Measurements from ENCODE around the gene ADAP1. TPM values are rescaled to one million over a fixed set of nuclear protein-coding genes. Genes with fewer than 3 reads are reported as not detected.

The ADAP1 gene
- total RNA-seq, 1 donor from 2014 or later = 0.79 TPM

- no peak for DNase-seq (ENCODE audit: low read depth, low spot score)
These were observed 86.9 kb downstream of the ADAP1 start for GRCh38 chr7:867406-868188.

GRCh38 chr7:867001-867405 lies 87.5 kb downstream of the ADAP1 start:
- DNase-seq (ENCODE audit: low read depth, low spot score) = peak; percentile 32

- no peak for DNase-seq (ENCODE audit: low read depth, low spot score)
These were observed 88.6 kb downstream of the ADAP1 start for GRCh38 chr7:865921-866320.

DNA sequence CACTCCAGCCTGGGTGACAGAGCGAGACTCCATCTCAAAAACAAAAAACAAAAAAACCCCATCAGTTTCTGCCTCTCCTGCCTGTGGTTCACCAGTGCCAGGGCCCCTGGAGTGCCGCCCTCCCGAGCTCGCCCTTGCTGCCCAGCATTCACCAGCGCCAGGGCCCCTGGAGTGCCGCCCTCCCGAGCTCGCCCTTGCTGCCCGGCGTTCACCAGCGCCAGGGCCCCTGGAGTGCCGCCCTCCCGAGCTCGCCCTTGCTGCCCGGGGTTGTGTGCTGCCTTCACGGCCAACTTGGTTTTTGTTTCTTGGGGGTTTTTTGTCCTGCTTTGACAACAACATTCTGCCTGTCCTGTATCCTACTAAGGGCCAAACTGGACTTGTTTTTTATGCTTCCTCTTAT lies 91.4 kb downstream of the ADAP1 start:
- DNase-seq (ENCODE audit: low read depth, low spot score) = no peak

- DNase-seq (ENCODE audit: low read depth, low spot score) = no peak
These were observed 92.3 kb downstream of the ADAP1 start for GRCh38 chr7:862157-862556.

- DNase-seq (ENCODE audit: low read depth, low spot score) = no peak
These were observed 93.3 kb downstream of the ADAP1 start for GRCh38 chr7:861222-861621.

- DNase-seq (ENCODE audit: low read depth, low spot score) = no peak
These were observed 94.3 kb downstream of the ADAP1 start for GRCh38 chr7:860149-860548.

DNA sequence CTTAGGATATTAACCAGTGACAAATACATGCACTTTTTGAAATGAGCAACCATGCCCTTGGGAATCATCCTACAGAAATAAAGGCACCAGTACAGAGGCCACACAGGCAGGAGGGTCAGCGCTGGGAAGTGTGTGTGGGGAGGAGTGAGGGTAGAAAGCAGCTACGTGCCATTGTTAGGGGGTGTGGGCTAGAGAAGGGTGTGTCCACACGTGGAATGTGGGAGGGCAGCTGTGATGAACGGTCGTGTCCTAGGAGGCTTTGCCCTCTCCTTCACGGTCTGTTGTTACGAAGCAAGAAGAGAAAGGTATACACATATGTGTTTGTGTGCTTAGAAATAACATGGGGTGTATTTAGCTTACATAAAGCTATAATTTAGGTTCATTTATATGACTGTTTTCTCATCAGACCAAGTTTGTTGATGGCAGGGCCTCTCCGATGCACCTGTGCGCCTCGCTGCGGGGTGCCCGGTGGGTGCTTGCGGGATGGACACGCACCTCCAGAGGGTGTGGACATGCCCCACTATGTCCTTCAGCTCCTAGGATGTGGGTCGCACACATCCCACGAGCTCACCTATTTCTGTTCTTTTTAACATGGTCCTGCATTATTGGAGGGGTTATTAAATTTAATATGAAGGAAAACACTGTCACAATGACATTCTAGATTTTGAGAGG lies 95.0 kb downstream of the ADAP1 start:
- no peak for DNase-seq (ENCODE audit: low read depth, low spot score)

- DNase-seq (ENCODE audit: low read depth, low spot score) = no peak
These were observed 96.8 kb downstream of the ADAP1 start for GRCh38 chr7:857661-858060.

DNA sequence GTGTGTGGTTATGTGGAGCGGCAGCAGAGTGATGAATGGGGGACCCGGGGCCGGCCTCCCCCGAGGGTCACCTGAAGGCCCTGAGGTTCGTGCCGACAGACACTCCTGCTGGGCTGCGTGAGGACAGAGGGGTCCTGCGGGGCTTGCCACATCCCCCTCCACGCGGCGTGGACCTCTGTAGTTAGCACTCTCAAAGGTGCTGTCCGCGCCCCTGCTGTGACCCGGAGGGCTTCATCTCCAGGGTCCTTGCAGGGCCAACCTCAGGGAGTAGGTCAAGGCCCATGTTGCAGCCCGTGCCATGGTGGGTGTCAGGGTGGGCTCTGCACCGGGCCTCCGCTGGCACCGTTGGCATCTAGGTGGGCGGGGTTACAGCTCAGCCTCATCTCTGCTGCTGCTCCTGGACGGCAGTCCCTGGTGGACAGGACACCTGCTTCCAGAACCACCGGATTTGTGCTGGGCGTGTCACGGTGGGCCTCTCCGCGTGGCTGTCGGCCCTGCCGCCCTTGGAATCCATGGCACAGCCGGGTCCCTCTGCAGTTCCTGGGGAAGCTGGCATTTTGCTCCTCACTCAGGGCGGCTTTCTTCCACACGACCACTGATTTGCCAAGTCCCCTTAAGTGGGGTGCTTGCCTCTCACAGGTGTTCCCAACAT lies 97.9 kb downstream of the ADAP1 start:
- no peak for DNase-seq (ENCODE audit: low read depth, low spot score)

- DNase-seq (ENCODE audit: low read depth, low spot score) = no peak
These were observed 98.7 kb downstream of the ADAP1 start for GRCh38 chr7:855686-856369.

DNA sequence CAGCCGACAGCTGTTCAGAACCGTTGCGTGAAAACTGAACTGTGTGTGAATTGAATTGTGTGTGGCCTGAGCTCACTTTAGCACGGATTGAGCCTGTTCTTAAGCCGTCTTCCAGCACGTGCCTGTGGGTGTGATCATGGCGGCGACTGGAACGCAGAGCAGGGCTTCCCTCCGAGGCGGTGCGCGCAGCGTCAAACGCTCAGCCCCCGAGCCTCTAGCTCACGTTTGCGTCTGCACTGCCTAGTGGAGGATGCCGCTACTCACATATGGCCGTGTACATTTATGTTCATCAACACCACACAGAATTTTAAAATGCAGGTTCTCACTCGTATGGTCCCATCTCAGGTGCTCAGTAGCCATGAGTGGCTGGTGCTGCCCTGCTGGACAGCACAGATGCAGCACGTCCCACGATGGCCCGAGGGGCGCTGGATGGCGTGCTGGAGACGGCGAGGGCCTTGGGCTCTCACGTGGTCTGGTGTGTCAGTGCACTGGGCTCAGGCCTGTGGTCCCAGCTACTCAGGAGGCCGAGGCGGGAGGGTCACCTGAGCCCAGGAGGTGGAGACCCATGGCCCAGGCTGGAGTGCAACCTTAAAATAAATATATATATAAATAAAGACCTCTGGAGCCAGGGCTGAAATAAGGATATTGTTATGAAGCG lies 100.2 kb downstream of the ADAP1 start:
- no peak for DNase-seq (ENCODE audit: low read depth, low spot score)

DNA sequence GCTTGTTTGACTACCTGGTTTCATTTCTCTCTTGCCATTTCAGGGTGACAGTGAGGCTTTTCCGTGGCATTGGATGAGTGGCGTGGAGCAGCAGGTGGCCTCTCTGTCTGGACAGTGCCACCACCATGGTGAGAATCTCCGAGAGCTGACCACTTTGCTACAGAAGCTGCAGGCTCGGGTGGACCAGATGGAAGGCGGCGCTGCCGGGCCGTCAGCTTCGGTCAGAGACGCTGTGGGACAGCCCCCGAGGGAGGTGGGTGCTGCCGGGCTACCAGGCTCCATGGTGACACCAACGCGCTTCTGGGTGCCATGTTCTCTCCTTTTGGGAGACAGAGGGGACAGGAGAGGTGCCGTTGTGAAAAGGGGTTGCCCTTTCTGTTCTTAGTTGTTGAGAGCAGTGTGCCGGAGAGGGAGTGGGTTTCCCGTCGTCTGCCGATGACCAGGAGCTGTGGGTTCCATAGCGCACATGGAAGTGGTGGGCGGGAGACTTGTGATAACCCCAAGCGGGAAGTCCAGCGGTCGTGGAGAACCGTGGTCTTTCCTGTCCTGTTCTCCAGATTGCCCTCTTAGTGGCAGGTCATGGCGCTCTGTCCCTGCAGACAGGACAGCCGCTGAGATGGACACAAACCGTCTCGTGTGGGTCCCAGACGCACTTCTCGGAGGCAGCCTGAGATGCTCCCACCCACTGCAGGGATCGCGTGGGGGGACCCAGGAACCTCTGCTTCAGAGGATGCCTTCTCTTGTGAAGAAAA lies 100.9 kb downstream of the ADAP1 start:
- DNase-seq (ENCODE audit: low read depth, low spot score) = no peak

GRCh38 chr7:851204-851603 lies 103.3 kb downstream of the ADAP1 start:
- DNase-seq (ENCODE audit: low read depth, low spot score) = no peak

GRCh38 chr7:849781-850180 lies 104.7 kb downstream of the ADAP1 start:
- no peak for DNase-seq (ENCODE audit: low read depth, low spot score)

GRCh38 chr7:849145-849544 lies 105.3 kb downstream of the ADAP1 start:
- DNase-seq (ENCODE audit: low read depth, low spot score) = no peak

Other genes starting within 250 kb of the ADAP1 start
- 19.3 and 24.0 TPM in 2 replicates for gene DNAAF5, start 228.0 kb downstream of the ADAP1 start, total RNA-seq
- gene PRKAR1B, start 227.4 kb downstream of the ADAP1 start, total RNA-seq = 24.5 and 27.2 TPM in 2 replicates
- 177 and 178 TPM in 2 replicates for gene SUN1, start 122.2 kb downstream of the ADAP1 start, total RNA-seq
- 38.5 and 44.2 TPM in 2 replicates for gene GET4, start 78.1 kb downstream of the ADAP1 start, total RNA-seq
- 5.9 and 7.7 TPM in 2 replicates for gene COX19, start 20.9 kb upstream of the ADAP1 start, total RNA-seq
- not detected in 2 replicates for gene CYP2W1, start 28.5 kb upstream of the ADAP1 start, total RNA-seq
- gene GPR146, start 89.9 kb upstream of the ADAP1 start, total RNA-seq = 17.4 and 29.8 TPM in 2 replicates
- 0.46 and 2.0 TPM in 2 replicates for gene GPER1, start 133.4 kb upstream of the ADAP1 start, total RNA-seq
- 14.3 and 24.7 TPM in 2 replicates for gene ZFAND2A, start 205.5 kb upstream of the ADAP1 start, total RNA-seq

Measured in pulmonary artery endothelial cell (primary cell).